Activated CD8-positive, alpha-beta memory T cell treated with anti-CD3 and anti-CD28 coated beads for 4 hours (primary cell): Measurements from ENCODE around the gene PRELID2.
A peak's percentile ranks its signal among the peaks of the same experiment; 100 is the strongest.
"Not testable (repeated sequence)": the region's sequence is repeated elsewhere in the genome, so short reads cannot be mapped to it uniquely, and the experiment has no call there.

Experiments
- DNase-seq, 2 donors: peaks; one replicate each; pipeline ENCODE4 v3.0.0-alpha.2; 2020; ENCODE audit warnings: low read depth in 2 of 2

The PRELID2 gene

DNA sequence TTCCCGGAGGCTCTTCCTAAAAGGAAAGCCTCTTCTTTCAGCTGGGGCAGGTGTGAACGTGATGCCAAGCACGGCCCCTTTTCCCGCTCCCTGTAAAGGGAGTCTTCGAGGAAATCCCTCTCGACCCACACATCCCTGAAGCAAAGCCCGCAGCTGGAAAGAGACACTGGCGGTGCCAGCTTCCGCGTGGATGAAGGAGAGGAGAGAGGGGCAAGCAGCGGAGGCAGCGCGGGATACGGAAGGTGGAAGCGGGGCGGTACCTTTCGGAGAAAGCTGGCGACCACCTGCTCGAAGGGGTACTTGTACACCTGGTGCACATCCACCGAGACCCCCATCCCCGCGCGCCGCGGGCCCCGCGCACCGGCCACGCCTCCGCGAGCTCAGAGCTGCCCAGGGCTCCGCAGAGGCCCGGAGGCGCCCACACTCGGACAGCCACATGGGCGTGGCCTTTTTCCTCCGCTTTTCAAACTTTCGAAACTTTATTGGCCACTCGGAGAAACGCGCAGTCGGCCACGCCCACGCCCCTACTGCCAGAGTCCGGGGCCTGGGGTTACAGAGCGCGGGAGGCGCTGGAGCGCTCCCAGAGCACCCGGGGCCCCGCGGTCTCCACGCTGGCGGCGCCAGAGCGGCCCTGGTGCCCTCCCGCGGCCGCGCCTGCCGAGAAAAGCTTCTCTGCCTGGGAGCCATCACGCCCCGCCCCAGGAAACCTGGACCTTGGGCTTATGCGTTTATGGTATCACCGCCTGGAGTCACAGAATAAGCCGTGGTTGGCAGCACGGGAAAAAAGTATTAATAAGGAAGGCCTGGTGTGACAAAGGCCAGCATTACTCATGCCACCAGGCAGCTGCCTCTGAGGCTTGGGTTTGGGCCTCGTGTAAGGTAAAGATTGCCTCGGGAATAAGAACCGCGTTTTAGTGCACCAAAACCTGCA lies at the start of gene PRELID2:
TSS of gene PRELID2 (minus strand) at position 426 of the 931 bp plus-strand sequence. CDS start at position 335, 91 bp downstream.
- peak in 1 of 2 donors; percentile 17 for DNase-seq

GRCh38 chr5:145874765-145875164 lies 39.6 kb upstream of the PRELID2 start:
- DNase-seq: no peak

GRCh38 chr5:145872914-145873313 lies 37.8 kb upstream of the PRELID2 start, which contains the start of gene GRXCR2:
TSS of gene GRXCR2 (minus strand) at chr5:145873014. CDS start at chr5:145872968, 46 bp downstream.
- DNase-seq: no peak

- DNase-seq: no peak
Observed at GRCh38 chr5:145872486-145872885, 37.3 kb upstream of the PRELID2 start.

- DNase-seq: no peak
Observed at GRCh38 chr5:145869753-145870152, 34.6 kb upstream of the PRELID2 start.

DNA sequence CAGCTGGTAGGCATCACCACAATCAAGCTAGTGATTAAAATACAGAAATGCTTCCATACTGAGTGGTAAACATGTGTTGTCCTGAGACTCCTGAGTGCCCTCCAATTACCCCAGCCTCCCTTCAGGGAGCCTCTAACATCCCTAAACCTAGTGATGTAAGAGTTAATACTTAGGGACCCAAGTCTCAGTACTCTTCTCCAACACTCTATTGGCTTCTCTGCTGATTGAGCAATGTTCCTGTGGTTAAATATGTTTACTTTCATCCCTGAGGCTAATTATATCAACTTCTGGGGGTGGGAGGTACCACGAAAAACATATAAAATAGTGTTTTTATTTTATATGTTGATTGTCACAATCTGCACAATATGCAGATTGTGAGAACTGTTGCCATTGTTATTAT lies 32.7 kb upstream of the PRELID2 start:
- no peak for DNase-seq

DNA sequence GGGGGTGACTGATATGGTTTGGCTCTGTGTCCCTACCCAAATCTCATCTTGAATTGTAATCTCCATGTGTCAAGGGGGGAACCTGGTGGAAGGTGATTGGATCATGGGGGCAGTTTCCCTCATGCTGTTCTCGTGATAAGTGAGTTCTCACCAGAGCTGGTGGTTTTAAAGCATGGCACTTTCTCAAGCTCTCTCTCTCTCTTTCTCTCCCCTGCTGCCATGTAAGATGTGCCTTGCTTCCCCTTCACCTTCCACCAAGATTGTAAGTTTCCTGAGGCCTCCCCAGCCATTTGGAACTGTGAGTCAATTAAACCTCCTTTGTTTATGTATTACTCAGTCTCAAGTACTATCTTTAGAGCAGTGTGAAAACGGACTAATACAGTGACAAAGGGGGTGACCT lies 29.3 kb upstream of the PRELID2 start:
- not testable (repeated sequence) for DNase-seq

DNA sequence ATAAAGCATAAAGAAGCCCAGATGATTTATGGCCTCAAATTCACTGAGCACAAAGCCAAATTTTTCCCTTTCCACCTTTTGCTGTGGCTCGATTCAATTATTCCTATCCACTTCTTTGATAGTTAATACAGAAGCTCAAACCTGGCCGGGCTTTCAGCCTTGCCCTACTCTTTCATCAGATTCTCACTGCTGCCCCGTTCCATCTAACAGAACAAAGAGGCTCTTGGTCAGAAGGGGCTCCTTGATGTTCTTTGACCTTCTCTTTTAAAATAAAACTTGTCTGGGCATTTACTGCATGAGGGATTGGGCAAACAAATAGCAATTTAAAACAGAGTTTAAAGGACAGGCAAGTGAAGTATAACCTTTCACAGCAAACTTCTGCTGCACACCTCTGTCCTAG lies 27.9 kb upstream of the PRELID2 start:
- no peak for DNase-seq

DNA sequence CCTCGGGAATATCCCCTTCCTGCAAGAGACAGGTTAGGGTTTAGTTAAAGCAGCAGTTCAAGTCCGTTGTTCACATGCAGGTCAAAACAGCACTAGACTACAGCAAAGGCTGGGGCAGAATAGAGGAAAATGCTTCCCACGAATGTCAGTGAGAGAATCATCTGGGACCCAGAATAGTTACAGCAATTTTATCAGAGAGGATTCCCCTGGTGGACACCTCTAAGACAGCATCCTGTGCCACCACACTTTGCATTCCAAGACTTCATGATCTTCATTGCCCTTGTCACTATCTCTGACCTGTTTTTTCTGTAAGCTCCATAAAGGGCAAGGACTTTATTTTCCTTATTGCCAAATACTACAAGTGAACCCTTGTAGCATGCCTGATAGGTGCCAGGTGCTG lies 24.8 kb upstream of the PRELID2 start:
- no peak for DNase-seq

GRCh38 chr5:145859453-145859852 lies 24.3 kb upstream of the PRELID2 start:
- DNase-seq: no peak

DNA sequence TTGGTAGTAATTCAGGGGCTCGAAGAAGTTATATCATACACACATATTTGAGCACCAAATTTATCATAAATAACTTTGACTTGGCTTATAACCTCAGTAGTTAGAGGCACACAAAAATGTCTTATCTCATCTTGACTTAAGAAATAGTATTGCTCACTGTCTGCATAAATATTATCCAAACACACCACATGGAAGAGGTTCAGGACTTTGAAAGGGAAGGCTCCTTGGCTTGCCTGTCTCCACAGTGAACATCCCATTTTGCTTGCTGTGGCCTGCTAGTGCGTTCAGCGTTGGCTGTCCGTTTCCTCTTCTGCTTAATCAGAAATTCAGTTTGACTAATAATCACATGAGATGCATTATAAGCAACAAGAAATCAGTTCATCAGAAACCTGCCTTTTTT lies 23.8 kb upstream of the PRELID2 start:
- DNase-seq: no peak

GRCh38 chr5:145856285-145856818 lies 21.2 kb upstream of the PRELID2 start:
- no peak for DNase-seq

DNA sequence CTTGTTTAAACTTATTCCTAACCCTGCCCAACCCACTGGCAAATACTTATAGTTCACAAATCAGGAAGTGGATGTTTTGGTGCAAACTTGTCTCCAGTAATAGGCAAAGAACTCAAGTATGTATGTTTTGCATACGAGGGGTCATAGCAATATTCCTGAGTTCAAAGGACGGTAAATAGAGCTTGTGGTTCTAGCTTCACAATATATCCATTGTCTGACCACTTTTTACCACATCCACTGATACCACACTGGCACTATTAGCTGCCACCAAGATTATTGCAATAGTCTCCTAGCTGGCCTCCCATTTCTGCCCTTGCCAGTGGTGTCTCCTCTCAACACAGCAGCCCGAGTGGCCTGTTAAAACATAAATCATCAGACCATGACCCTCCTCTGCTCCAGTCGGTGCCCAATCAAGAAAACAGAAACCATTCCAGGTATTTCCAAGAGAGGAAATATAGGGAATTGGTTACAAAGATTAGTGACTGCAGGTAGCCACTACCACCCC lies 20.7 kb upstream of the PRELID2 start:
- no peak for DNase-seq

GRCh38 chr5:145854651-145855258 lies 19.6 kb upstream of the PRELID2 start:
- DNase-seq: no peak

- DNase-seq: no peak
Observed at GRCh38 chr5:145853781-145854376, 18.7 kb upstream of the PRELID2 start.

DNA sequence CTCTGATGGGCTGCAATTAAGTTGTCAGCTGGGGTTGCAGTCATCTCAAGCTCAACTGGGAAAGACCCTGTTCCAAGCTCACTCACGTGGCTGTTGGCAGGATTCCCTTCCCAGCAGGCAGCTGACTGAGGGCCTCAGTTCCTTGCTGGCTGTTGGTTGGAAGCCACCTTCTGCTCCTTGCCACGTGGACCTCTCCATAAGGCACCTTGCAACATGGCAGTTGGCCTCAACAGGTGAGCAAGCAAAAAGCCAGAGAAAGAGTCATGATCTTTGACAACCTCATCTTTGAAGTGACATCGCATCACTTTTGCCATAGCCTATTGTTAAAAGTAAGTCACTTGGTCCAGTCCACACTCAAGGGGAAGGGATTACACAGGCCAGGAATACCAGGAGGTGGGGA lies 17.8 kb upstream of the PRELID2 start:
- no peak for DNase-seq

GRCh38 chr5:145848854-145849253 lies 13.7 kb upstream of the PRELID2 start:
- no peak for DNase-seq

GRCh38 chr5:145847499-145848497 lies 12.7 kb upstream of the PRELID2 start:
- DNase-seq: no peak

DNA sequence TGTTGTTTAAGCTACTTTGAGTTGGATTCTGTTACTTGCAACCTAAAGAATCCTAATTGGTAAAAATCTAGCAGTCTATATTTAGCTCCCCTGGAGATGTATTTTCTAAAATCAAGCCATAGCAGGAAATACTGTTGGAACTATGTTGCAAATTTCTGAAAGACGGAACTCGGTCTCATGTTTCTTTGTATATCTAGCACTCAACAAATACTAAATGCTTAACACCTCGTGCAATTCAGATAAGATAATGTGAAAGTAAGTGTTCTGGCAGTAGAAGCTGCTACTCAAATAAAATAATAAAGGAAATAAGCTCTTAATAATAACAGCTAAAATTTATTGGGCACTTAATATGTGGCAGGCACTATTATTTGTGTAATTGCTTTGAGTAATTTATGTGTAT lies 10.9 kb upstream of the PRELID2 start:
- DNase-seq: no peak

- DNase-seq: no peak
Observed at GRCh38 chr5:145841299-145841698, 6.2 kb upstream of the PRELID2 start.
